ENCODE results near the gene MRPS5.
A peak's percentile ranks its signal among the peaks of the same experiment; 100 is the strongest.
"Not testable (repeated sequence)": the region's sequence is repeated elsewhere in the genome, so short reads cannot be mapped to it uniquely, and the experiment has no call there.

Gene MRPS5

DNA sequence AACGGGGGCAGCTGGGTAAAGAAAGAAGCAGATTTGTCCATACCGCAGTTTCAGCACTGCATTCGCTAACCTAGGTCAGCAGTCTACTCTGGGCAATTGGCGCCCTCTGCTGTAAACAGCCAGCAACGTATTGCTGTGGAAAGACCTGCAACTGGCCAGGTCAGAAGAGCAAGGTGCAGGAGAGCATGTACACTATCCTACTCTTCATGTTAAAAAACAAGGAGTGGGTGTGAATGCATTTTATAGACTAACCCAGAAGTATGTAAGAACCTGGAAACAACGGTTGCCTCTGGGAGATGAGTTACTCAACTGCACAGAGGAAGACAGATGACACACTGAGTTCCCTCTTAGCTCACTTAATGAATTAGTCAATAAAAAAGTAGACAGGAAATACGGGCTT lies 6.2 kb downstream of the MRPS5 start:
- H3K36me3 ChIP-seq (replicated peaks): peaks cover 48% of the 10 kb centered on the region
- peak; percentile 50 to 78 for DNase-seq (ENCODE audit: low spot score in 2 of 2)
- H3K27me3 ChIP-seq (ENCODE audit: low read depth): no peaks in the 10 kb centered on the region
- H3K4me1 ChIP-seq: peaks cover 15% of the 10 kb centered on the region
- in situ Hi-C loops (cut with MboI; ENCODE audit: low sequenced_read_pairs): no loop called here
- H3K4me3 ChIP-seq: no peak overlapping the region
- H3K9me3 ChIP-seq: no peaks in the 10 kb centered on the region

DNA sequence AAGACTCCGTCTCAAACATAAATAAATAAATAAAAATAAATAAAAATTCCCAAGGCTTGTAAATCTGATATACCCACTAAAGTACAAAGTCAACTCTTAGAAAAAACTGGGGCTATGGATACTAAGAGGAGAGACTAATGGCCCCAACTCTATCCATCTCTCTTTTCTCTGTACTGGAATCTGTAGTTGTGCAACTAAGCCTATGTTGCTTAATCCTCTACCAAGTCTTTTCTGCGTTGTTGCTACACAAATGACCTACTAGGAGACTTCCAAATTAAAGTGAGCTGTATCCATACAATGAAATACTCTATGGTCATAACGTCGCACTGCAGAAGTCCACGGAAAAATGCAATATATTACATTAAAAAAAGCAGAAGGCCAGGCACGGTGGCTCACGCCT lies 8.1 kb downstream of the MRPS5 start:
- no peaks in the 10 kb centered on the region for H3K9me3 ChIP-seq
- peaks cover 68% of the 10 kb centered on the region for H3K36me3 ChIP-seq (replicated peaks)
- no peaks in the 10 kb centered on the region for H3K27me3 ChIP-seq (ENCODE audit: low read depth)
- DNase-seq (ENCODE audit: low spot score in 2 of 2): no peak
- peaks cover 7% of the 10 kb centered on the region for H3K4me1 ChIP-seq
- in situ Hi-C loops (cut with MboI; ENCODE audit: low sequenced_read_pairs): no loop called here
- H3K4me3 ChIP-seq: no peak overlapping the region

DNA sequence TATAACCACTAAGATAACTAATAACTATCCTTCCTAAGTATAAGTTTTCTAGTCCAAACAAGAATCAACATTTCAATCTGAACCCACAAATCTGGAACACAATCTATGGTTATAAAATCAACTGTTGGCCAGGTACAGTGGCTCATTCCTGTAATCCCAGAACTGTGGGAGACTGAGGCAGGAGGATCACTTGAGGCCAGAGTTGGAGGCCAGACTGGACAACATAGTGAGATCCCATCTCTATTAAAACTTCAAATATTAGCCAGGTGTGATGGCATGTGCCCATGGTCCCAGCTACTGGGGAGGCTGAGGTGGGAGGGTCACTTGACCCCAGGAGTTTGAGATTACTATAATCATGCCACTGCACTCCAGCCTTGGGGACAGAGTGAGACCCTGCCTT lies 11.2 kb downstream of the MRPS5 start:
- no peaks in the 10 kb centered on the region for H3K4me1 ChIP-seq
- H3K36me3 ChIP-seq (replicated peaks): peaks cover 84% of the 10 kb centered on the region
- DNase-seq (ENCODE audit: low spot score in 2 of 2): no peak
- in situ Hi-C loops (cut with MboI; ENCODE audit: low sequenced_read_pairs): no loop called here
- H3K27me3 ChIP-seq (ENCODE audit: low read depth): no peaks in the 10 kb centered on the region
- no peak overlapping the region for H3K4me3 ChIP-seq
- no peaks in the 10 kb centered on the region for H3K9me3 ChIP-seq

DNA sequence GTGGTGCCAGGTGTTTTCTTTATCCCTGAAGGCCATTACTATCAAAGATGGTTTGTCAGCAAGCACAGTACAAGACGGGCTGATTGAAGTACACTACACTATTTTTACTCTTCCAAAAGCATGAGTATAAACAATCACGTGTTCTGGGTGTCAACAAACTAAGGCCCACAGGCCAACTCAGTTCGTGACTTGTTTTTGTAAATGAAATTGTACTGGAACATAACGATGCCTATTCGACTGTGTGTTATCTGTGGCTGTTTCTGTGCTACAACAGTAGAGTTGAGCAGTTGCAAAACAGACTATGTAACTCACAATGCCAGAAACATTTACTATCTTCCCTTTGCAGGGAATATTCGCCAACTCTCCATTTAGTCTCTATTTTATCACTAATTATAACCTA lies 12.3 kb downstream of the MRPS5 start:
- Histone ChIP-seq H3K4me1 (no peaks in the 10 kb centered on the region), H3K36me3 (replicated peaks) (peaks cover 86% of the 10 kb centered on the region), H3K4me3 (no peak overlapping the region), H3K9me3 (no peaks in the 10 kb centered on the region), H3K27me3 (ENCODE audit: low read depth) (no peaks in the 10 kb centered on the region)
- DNase-seq (ENCODE audit: low spot score in 2 of 2): no peak
- in situ Hi-C loops (cut with MboI; ENCODE audit: low sequenced_read_pairs): no loop called here

DNA sequence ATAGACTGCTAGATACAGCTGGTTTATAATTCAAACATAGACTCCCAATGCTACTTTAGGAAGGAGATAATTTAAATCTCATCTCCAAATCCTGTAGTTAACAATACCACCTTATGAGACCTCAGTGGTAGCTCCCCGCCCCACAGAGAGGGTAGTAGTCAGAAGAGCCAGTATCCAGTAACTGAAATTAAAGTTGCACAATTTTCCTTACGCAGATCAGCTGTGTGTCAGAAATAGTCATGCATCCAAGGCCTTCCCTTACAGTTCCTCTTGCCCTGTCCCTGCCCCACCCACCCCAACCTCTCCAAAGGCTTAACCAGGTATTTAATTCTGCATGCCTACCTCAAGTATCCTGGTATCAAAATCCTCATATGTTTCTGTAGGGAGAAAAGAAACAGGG lies 15.5 kb downstream of the MRPS5 start:
- no peaks in the 10 kb centered on the region for H3K27me3 ChIP-seq (ENCODE audit: low read depth)
- in situ Hi-C loops (cut with MboI; ENCODE audit: low sequenced_read_pairs): no loop called here
- no peaks in the 10 kb centered on the region for H3K4me1 ChIP-seq
- no peak overlapping the region for H3K4me3 ChIP-seq
- H3K9me3 ChIP-seq: no peaks in the 10 kb centered on the region
- no peak for DNase-seq (ENCODE audit: low spot score in 2 of 2)
- H3K36me3 ChIP-seq (replicated peaks): peaks cover 84% of the 10 kb centered on the region

DNA sequence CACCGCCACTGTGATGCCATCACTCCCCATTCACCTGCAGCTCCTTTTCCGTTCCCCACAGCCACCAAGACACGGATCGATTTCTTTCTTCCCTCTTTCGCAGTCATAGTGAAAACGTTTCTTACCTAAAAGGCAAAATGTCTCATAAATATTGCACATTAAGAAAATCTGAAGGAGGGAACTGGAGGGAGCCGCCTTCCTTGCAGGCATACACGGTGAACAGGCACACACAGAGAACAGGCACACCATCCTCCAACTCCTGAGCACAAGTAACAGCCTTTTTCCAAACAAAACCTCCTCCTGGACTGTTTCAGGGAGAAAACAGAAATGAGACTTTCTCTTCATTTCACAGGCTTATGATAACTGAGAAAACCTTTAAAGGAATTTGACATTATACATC lies 17.0 kb downstream of the MRPS5 start:
- no peaks in the 10 kb centered on the region for H3K4me1 ChIP-seq
- in situ Hi-C loops (cut with MboI; ENCODE audit: low sequenced_read_pairs): no loop called here
- no peak overlapping the region for H3K4me3 ChIP-seq
- no peak for DNase-seq (ENCODE audit: low spot score in 2 of 2)
- no peaks in the 10 kb centered on the region for H3K9me3 ChIP-seq
- H3K27me3 ChIP-seq (ENCODE audit: low read depth): no peaks in the 10 kb centered on the region
- H3K36me3 ChIP-seq (replicated peaks): peaks cover 86% of the 10 kb centered on the region

DNA sequence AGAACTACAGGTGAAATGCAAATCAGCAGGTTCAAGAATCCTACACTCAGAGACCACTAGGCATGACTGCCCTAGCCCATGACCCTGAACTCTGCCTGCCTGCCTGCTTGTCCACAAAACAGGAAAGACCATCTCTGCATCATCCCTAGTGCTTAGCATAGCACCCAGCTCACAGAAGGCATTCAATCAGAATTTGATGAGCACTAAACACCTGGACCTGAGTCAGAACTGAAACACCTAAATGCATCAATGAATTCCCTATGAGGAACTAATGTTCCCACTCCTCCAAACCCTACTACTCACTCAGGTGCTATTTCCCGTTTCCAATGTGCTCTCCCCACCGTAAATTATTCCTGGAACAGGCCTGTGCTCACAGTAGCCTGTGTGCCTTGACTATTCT lies 21.7 kb downstream of the MRPS5 start:
- Histone ChIP-seq H3K9me3 (no peaks in the 10 kb centered on the region), H3K4me3 (no peak overlapping the region), H3K27me3 (ENCODE audit: low read depth) (no peaks in the 10 kb centered on the region), H3K4me1 (no peaks in the 10 kb centered on the region), H3K36me3 (replicated peaks) (peaks cover 60% of the 10 kb centered on the region)
- in situ Hi-C loops (cut with MboI; ENCODE audit: low sequenced_read_pairs): no loop called here
- DNase-seq (ENCODE audit: low spot score in 2 of 2): no peak

DNA sequence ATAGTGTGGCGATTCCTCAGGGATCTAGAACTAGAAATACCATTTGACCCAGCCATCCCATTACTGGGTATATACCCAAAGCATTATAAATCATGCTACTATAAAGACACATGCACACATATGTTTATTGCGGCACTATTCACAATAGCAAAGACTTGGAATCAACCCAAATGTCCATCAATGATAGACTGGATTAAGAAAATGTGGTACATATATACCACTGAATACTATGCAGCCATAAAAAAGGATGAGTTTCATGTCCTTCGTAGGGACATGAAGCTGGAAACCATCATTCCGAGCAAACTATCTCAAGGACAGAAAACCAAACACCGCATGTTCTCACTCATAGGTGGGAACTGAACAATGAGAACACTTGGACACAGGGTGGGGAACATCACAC lies 23.3 kb downstream of the MRPS5 start:
- H3K27me3 ChIP-seq (ENCODE audit: low read depth); H3K4me1 ChIP-seq; in situ Hi-C loops (cut with MboI; ENCODE audit: low sequenced_read_pairs); H3K9me3 ChIP-seq; DNase-seq (ENCODE audit: low spot score in 2 of 2); H3K4me3 ChIP-seq: not testable (repeated sequence)
- peaks cover 58% of the 10 kb centered on the region for H3K36me3 ChIP-seq (replicated peaks)

DNA sequence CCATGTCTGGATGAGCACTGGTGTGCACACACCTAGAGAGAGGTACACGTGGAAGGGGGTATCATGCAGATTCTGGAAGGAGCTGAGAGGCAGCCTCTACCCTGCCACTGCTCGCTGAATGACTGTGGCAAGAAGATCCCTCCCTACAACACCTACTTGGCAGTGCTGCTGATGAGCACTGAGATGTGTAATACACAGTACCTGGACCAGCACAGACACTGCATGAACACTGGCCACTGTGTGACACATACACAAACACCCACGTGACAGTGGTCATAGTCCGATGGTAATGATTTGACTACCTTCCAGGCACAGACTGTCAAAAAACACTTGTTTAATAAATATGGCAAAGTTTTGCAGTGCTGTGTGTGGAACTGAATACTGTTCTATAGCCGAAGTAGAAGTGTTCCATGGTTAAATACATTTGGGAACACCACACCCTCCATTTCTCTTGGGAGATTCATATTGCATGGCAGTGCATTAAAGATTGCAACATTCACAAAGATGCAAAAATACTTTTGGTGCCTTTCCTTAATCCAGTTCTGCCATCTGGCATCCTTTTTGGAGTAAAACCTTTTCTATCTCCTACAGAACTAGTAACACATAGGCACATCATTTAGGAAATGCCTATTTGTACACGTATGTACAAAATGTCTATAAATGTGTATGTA lies 29.6 kb downstream of the MRPS5 start:
- Histone ChIP-seq H3K27me3 (ENCODE audit: low read depth) (no peaks in the 10 kb centered on the region), H3K4me1 (no peaks in the 10 kb centered on the region), H3K9me3 (no peaks in the 10 kb centered on the region), H3K4me3 (no peak overlapping the region), H3K36me3 (replicated peaks) (peaks cover 48% of the 10 kb centered on the region)
- no peak for DNase-seq (ENCODE audit: low spot score in 2 of 2)
- in situ Hi-C loops (cut with MboI; ENCODE audit: low sequenced_read_pairs): no loop called here

DNA sequence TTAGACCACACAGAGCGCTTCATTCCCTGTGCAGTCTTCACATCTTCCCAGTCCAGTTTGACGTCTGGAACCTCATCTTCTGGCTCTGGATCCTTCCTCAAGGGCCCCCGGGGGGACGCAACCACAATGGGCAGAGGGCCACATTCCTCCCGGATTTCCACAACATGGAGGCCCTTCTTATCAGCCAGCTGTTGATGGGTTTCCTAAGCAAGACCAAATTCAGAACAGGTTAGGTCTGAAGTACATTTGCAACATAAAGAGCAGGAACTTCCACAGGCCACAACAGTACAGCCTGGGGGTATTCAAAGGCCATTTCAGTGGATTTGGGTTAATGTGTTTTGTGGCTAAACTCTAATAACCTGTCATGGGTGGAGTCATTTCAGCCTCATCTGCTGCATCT lies 34.2 kb downstream of the MRPS5 start:
- Histone ChIP-seq H3K4me3 (no peak overlapping the region), H3K9me3 (no peaks in the 10 kb centered on the region), H3K27me3 (ENCODE audit: low read depth) (no peaks in the 10 kb centered on the region), H3K4me1 (no peaks in the 10 kb centered on the region), H3K36me3 (replicated peaks) (peaks cover 43% of the 10 kb centered on the region)
- in situ Hi-C loops (cut with MboI; ENCODE audit: low sequenced_read_pairs): no loop called here
- DNase-seq (ENCODE audit: low spot score in 2 of 2): no peak

DNA sequence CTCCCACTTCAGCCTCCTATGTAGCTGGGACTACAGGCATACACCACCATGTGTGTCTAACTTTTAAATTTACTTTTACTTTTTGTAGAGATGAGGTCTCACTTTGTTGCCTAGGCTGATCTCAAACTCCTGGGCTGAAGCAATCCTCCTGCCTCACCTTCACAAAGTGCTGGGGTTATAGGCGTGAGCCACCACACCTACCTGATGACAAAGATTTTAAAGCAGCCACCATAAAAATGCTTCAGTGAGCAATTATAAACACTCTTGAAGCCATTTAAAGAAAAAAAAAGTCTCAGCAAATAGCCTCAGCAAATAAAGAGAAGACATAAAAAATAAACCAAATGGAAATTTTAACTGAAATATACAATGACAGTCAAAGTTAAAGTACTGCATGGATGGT lies 35.6 kb downstream of the MRPS5 start:
- Histone ChIP-seq H3K36me3 (replicated peaks) (peaks cover 38% of the 10 kb centered on the region), H3K4me3 (no peak overlapping the region), H3K4me1 (no peaks in the 10 kb centered on the region), H3K27me3 (ENCODE audit: low read depth) (no peaks in the 10 kb centered on the region), H3K9me3 (no peaks in the 10 kb centered on the region)
- in situ Hi-C loops (cut with MboI; ENCODE audit: low sequenced_read_pairs): no loop called here
- DNase-seq (ENCODE audit: low spot score in 2 of 2): no peak

DNA sequence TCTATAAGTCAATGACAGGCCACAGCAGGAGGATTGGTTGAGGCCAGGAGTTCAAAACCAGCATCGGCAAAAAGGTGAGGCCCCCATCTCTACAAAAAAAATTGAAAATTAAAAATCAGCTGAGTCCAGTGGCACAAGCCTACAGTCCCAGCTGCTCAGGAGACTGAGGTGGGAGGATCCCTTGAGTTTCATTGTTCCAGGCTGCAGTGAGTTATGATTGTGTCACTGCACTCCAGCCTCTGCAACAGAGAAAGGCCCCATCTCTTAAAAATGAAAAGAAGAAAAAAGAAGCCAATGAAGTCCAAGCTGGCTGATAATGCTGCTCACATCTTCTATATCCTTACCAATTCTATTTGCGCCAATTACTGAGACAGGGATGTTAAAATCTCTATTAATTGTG lies 39.1 kb downstream of the MRPS5 start:
- Histone ChIP-seq H3K9me3 (no peaks in the 10 kb centered on the region), H3K27me3 (ENCODE audit: low read depth) (no peaks in the 10 kb centered on the region), H3K4me1 (peaks cover 21% of the 10 kb centered on the region), H3K36me3 (replicated peaks) (peaks cover 19% of the 10 kb centered on the region), H3K4me3 (no peak overlapping the region)
- no peak for DNase-seq (ENCODE audit: low spot score in 2 of 2)
- in situ Hi-C loops (cut with MboI; ENCODE audit: low sequenced_read_pairs): no loop called here

DNA sequence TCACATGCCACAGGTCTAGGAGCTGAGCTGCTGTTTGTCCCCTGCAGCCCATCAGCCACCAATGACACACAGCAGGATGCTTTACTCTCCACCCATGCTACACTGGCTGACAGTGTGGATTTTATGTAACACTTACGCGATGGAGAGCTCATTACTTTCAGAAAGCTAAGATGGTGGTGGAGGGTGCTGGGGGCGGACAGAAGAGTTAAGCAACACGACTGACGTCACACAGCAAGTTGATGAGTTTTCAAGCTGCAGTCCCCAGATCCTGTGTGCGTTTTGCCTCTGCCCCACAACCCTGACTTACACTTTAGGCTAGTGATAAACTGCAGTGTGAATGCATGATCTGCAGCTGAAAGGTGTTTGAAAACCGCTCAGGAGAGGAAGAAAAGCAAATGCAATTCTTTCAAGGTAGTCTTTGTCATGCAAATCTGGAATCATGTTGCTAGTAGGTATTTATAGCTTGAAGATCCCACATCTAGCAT lies 42.4 kb downstream of the MRPS5 start:
- Histone ChIP-seq H3K27me3 (ENCODE audit: low read depth) (no peaks in the 10 kb centered on the region), H3K4me1 (peaks cover 21% of the 10 kb centered on the region), H3K36me3 (replicated peaks) (no peaks in the 10 kb centered on the region), H3K9me3 (no peaks in the 10 kb centered on the region), H3K4me3 (no peak overlapping the region)
- peak; percentile 23 to 66 for DNase-seq (ENCODE audit: low spot score in 2 of 2)
- in situ Hi-C loops (cut with MboI; ENCODE audit: low sequenced_read_pairs): no loop called here

DNA sequence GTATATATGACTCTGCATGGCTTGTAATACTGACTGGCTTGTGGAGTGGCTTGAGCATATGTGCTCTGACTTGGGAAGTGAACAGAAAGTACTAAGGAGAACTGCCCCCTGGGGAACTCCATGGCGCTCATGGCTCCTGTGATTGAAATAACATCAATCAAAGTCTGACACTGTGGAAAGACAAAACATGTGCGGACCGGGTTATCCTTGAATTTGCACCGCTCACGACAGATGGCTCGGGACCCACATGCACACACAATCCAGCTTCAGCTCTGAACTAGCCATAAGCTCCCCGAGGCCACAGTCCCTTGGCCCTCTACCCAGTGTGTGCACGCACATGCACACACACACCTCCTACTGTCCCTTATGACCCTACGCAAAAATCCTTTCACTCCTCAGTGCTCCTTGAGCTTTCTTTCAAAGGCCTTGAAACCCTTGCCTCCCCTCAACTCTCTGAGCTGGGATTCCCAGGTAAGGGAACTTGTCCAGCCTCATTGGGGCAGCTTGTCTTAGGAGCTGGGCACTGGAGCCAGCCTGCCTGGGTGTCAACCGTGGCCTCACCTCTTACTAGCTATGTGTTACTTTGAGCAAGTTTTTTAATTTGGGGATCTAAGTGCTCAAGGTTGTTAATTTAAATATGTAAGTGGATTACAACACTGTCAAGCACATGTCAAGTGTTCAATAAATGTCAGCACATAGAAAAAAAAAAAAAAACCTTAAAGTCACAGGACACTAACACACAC lies 43.6 kb downstream of the MRPS5 start:
- DNase-seq (ENCODE audit: low spot score in 2 of 2): peak in 1 of 2 experiments; percentile 23
- Histone ChIP-seq H3K27me3 (ENCODE audit: low read depth) (no peaks in the 10 kb centered on the region), H3K4me3 (no peak overlapping the region), H3K9me3 (no peaks in the 10 kb centered on the region), H3K36me3 (replicated peaks) (no peaks in the 10 kb centered on the region), H3K4me1 (peaks cover 21% of the 10 kb centered on the region)
- in situ Hi-C loops (cut with MboI; ENCODE audit: low sequenced_read_pairs): no loop called here

DNA sequence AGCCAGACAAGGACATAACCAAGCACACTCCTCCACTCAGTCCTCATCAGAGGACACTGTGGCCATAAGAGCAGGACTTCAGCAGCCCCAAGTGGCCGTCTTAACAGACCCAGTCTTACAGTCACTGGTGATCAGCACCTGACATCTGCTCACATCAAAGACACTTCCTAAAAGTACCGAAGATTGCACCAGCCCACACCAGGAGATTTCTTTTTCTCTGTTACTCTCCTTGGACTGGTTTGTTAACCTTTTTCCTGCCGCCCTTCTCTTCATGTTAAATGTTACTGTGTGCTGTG lies 44.1 kb downstream of the MRPS5 start:
- Histone ChIP-seq H3K4me3 (no peak overlapping the region), H3K27me3 (ENCODE audit: low read depth) (no peaks in the 10 kb centered on the region), H3K36me3 (replicated peaks) (no peaks in the 10 kb centered on the region), H3K4me1 (peaks cover 21% of the 10 kb centered on the region), H3K9me3 (no peaks in the 10 kb centered on the region)
- DNase-seq (ENCODE audit: low spot score in 2 of 2): no peak
- in situ Hi-C loops (cut with MboI; ENCODE audit: low sequenced_read_pairs): no loop called here
